ENCODE data around the gene SERPINB6. TPM values are rescaled to one million over a fixed set of nuclear protein-coding genes. Genes with fewer than 3 reads are reported as not detected.
A peak's percentile ranks its signal among the peaks of the same experiment; 100 is the strongest.

SERPINB6 gene
- total and polyA plus RNA-seq, 2 of the 4 experiments (the other 2 are of a cell fraction): 37.1 to 91.1 TPM

- Histone ChIP-seq H3K23ac (ENCODE audit: low read depth, low read length) (peak overlapping the region; percentile 38; the same call in 1 of the 2 replicates), H2AK5ac (ENCODE audit: low read depth, low read length) (no peak overlapping the region), H2BK5ac (ENCODE audit: low read depth, low read length, poor library complexity, severe bottlenecking) (no peak overlapping the region), H3K4me3 (ENCODE audit: insufficient read depth, low read depth, low read length) (no peak overlapping the region), H4K8ac (ENCODE audit: low read depth in 2 of 2, low read length in 2 of 2) (no peak overlapping the region), H3K4ac (ENCODE audit: low read depth, low read length) (no peak overlapping the region), H3K4me2 (ENCODE audit: low read depth, low read length) (no peak overlapping the region), H2BK120ac (ENCODE audit: low read depth, low read length) (no peak overlapping the region), H3K9ac (ENCODE audit: low read depth, low read length) (no peak overlapping the region), H4K5ac (ENCODE audit: low read depth, low read length) (no peak overlapping the region), H3K56ac (ENCODE audit: extremely low read depth, insufficient read depth, low read length) (no peak overlapping the region), H3K27me3 (ENCODE audit: control insufficient read depth, insufficient read depth, low read length) (no peaks in the 10 kb centered on the region), H2BK15ac (ENCODE audit: low read depth, low read length) (no peak overlapping the region), H2BK20ac (ENCODE audit: low read depth, low read length) (no peak overlapping the region), H3K79me1 (ENCODE audit: low read depth in 1 of 2, low read length in 2 of 2) (peaks cover 0 to 13% of the 10 kb centered on the region in 2 experiments; a peak in 2 of 4 replicates), H3K27ac (ENCODE audit: insufficient read depth, low read length) (no peak overlapping the region), H2AFZ (replicated peaks; ENCODE audit: low read length, poor library complexity) (no peak overlapping the region), H4K91ac (ENCODE audit: insufficient read depth, low read depth, low read length) (no peak overlapping the region), H2AK9ac (replicated peaks; ENCODE audit: low read depth, low read length, poor library complexity) (no peak overlapping the region), H3K14ac (replicated peaks; ENCODE audit: low read depth, low read length) (no peak overlapping the region), H3K36me3 (ENCODE audit: control insufficient read depth, insufficient read depth, low read length) (peaks cover 24% of the 10 kb centered on the region), H3K18ac (ENCODE audit: low read depth, low read length) (no peak overlapping the region), H4K20me1 (ENCODE audit: insufficient read depth, low read length) (no peaks in the 10 kb centered on the region), H3K9me3 (ENCODE audit: control insufficient read depth, insufficient read depth, low read length) (no peaks in the 10 kb centered on the region), H3K9me1 (ENCODE audit: insufficient read depth, low read length) (peaks cover 6% of the 10 kb centered on the region; the same call in 1 of the 2 replicates), H3K4me1 (ENCODE audit: control insufficient read depth, insufficient read depth, low read length) (no peaks in the 10 kb centered on the region)
- ChIA-PET CTCF (interaction anchor here (0.8 to 1.4 kb wide), 2 partner anchors 8 to 44 kb away, joined by 3 to 5 read pairs; no protein-coding TSS in a partner anchor), POLR2A (ENCODE audit: unreplicated experiment) (no interaction called here)
- ATAC-seq (ENCODE audit: low read depth): no peak
- dilution Hi-C loops (cut with HindIII; ENCODE audit: low sequenced_read_pairs, unreplicated experiment) (no loop called here), in situ Hi-C loops (cut with MboI; ENCODE audit: low sequenced_read_pairs) (no loop called here), intact Hi-C loops (cut with micrococcal nuclease) (no loop called here)
- 96 to 100% methylated on average over 1 to 4 of the region's 7 CpGs for WGBS, 2 experiments (ENCODE audit: extremely low coverage in 2 of 2, insufficient read length in 1 of 2)
- no peak for TF ChIP-seq RCOR1 (IDR thresholded peaks at IDR 0.05; ENCODE audit: insufficient replicate concordance, low read length)
- TF ChIP-seq RAD21 (IDR thresholded peaks at IDR 0.05; ENCODE audit: low read length): no peak
- no peak for TF ChIP-seq BHLHE40 (IDR thresholded peaks at IDR 0.05; ENCODE audit: low read depth, low read length)
- no peak for TF ChIP-seq MAFK (IDR thresholded peaks at IDR 0.05; ENCODE audit: low read depth, low read length)
- no peak for TF ChIP-seq CHD1 (IDR thresholded peaks at IDR 0.05; ENCODE audit: low read depth, low read length)
- no peak for TF ChIP-seq NFE2L2 (IDR thresholded peaks at IDR 0.05; ENCODE audit: low read depth, low read length)
- no peak for TF ChIP-seq MXI1 (IDR thresholded peaks at IDR 0.05; ENCODE audit: borderline replicate concordance, low read depth, low read length)
- no peak for TF ChIP-seq CTCF (conservative IDR thresholded peaks at IDR 0.05; ENCODE audit: low read depth, low read length)
- TF ChIP-seq FOS (IDR thresholded peaks at IDR 0.05; ENCODE audit: low read depth, low read length): no peak
- no peak for TF ChIP-seq USF2 (IDR thresholded peaks at IDR 0.05; ENCODE audit: low read depth, low read length)
- DNase-seq: no peak
- BruUV-seq (replicated peaks): no TSS peak
These were observed 26.8 kb downstream of the SERPINB6 start for GRCh38 chr6:2944405-2945152.
